AG09309 (cell line): ENCODE results near the gene IDH3G.

Experiments
- DNase-seq: peaks from one replicate; pipeline ENCODE4 v3.0.0-alpha.2; 2010; ENCODE audit warnings: low read depth
- H3K4me3 ChIP-seq: 2 replicates; pipeline ENCODE4 v1.5.1; 2011; ENCODE audit warnings: mild to moderate bottlenecking, low read depth, low read length, moderate library complexity; ENCODE audit not compliant: control insufficient read depth
- CTCF ChIP-seq: IDR thresholded peaks from 2 replicates; pipeline ENCODE4 v1.5.1; 2011; ENCODE audit warnings: mild to moderate bottlenecking, low read depth, low read length, inconsistent platforms; ENCODE audit not compliant: insufficient read depth, control insufficient read depth; ENCODE audit errors: missing control alignments

Gene IDH3G

GRCh38 chrX:153829799-153830639, 35.8 kb upstream of the IDH3G start, which contains the start of gene PDZD4:
Gene PDZD4, minus strand, starts transcription at chrX:153830544. Its CDS starts 246 bp downstream, at chrX:153830298.
- no peak for DNase-seq
- H3K4me3 ChIP-seq = no peak within 1 kb of the TSS
- no peak for TF ChIP-seq CTCF

- H3K4me3 ChIP-seq = no peak overlapping the region
- TF ChIP-seq CTCF = no peak
These were observed 35.3 kb upstream of the IDH3G start for GRCh38 chrX:153829549-153829798.

GRCh38 chrX:153828723-153829548, 34.8 kb upstream of the IDH3G start:
- no peak for TF ChIP-seq CTCF
- H3K4me3 ChIP-seq = no peak overlapping the region
- no peak for DNase-seq

More at GRCh38 chrX:153829549-153829798, 35.3 kb upstream of the IDH3G start:
- no peak for DNase-seq

- DNase-seq = no peak
- no peak for TF ChIP-seq CTCF
These were observed 34.1 kb upstream of the IDH3G start for GRCh38 chrX:153828308-153828707.

GRCh38 chrX:153827903-153828302, 33.7 kb upstream of the IDH3G start:
- no peak for DNase-seq
- H3K4me3 ChIP-seq = no peak overlapping the region
- no peak for TF ChIP-seq CTCF

More at GRCh38 chrX:153828308-153828707, 34.1 kb upstream of the IDH3G start:
- H3K4me3 ChIP-seq = no peak overlapping the region

- no peak overlapping the region for H3K4me3 ChIP-seq
- DNase-seq = no peak
- no peak for TF ChIP-seq CTCF
These were observed 32.8 kb upstream of the IDH3G start for GRCh38 chrX:153827016-153827415.
